Measurements from ENCODE around the gene CLPTM1L.

DNA sequence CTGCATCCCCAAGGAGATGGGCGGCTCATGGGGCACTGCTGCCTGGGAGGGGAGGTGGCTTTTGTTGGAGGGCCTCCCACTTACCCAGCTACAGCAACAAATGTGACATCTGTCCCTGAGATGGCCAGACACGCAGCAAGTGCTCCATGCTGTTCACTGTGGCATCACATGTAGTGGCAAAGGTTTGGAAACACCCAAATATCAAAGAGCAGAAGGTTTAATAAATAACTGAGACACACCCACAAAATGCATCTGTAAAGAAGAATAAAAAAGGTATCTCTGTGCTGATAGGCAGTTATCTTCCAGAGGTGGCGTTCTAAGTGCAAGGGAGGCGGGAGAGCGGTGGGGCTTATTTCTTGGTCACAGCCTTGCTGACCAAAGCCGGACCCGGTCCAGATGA is 23.3 kb upstream of the CLPTM1L start:
- TF ChIP-seq CTCF (IDR thresholded peaks at IDR 0.05) (no peak), EZH2 (IDR thresholded peaks at IDR 0.05) (no peak)

Data from neural progenitor cell (in vitro differentiated cells).